ENCODE measurements around the gene SPIN1.

Gene SPIN1

GRCh38 chr9:88390371-88390990 is 2.2 kb downstream of the SPIN1 start:
- DNase-seq = no peak

- DNase-seq = no peak
Observed at GRCh38 chr9:88391236-88391635, 3.0 kb downstream of the SPIN1 start.

- no peak for DNase-seq
Observed at GRCh38 chr9:88391921-88392320, 3.7 kb downstream of the SPIN1 start.

GRCh38 chr9:88392549-88392948 is 4.3 kb downstream of the SPIN1 start:
- no peak for DNase-seq

- no peak for DNase-seq
Observed at GRCh38 chr9:88396836-88397577, 8.8 kb downstream of the SPIN1 start.

GRCh38 chr9:88398016-88398415 is 9.8 kb downstream of the SPIN1 start:
- no peak for DNase-seq

GRCh38 chr9:88399966-88400365 is 11.7 kb downstream of the SPIN1 start:
- DNase-seq = no peak

GRCh38 chr9:88403340-88403739 is 15.1 kb downstream of the SPIN1 start:
- no peak for DNase-seq

GRCh38 chr9:88406051-88406450 is 17.8 kb downstream of the SPIN1 start:
- no peak for DNase-seq

- DNase-seq = no peak
Observed at GRCh38 chr9:88411471-88411870, 23.2 kb downstream of the SPIN1 start.

GRCh38 chr9:88414298-88414697 is 26.1 kb downstream of the SPIN1 start:
- DNase-seq = no peak

- no peak for DNase-seq
Observed at GRCh38 chr9:88418025-88418424, 29.8 kb downstream of the SPIN1 start.

- DNase-seq = no peak
Observed at GRCh38 chr9:88418715-88419540, 30.7 kb downstream of the SPIN1 start.

- no peak for DNase-seq
Observed at GRCh38 chr9:88420227-88420626, 32.0 kb downstream of the SPIN1 start.

- no peak for DNase-seq
Observed at GRCh38 chr9:88421348-88421747, 33.1 kb downstream of the SPIN1 start.

- no peak for DNase-seq
Observed at GRCh38 chr9:88425538-88425950, 37.3 kb downstream of the SPIN1 start.

GRCh38 chr9:88426651-88427050 is 38.4 kb downstream of the SPIN1 start:
- no peak for DNase-seq

- no peak for DNase-seq
Observed at GRCh38 chr9:88429595-88430430, 41.6 kb downstream of the SPIN1 start.

- no peak for DNase-seq
Observed at GRCh38 chr9:88433583-88434255, 45.5 kb downstream of the SPIN1 start.

GRCh38 chr9:88435336-88435735 is 47.1 kb downstream of the SPIN1 start:
- DNase-seq = no peak

- DNase-seq = no peak
Observed at GRCh38 chr9:88436379-88436778, 48.1 kb downstream of the SPIN1 start.
